Keratinocyte (primary cell): Measurements from ENCODE around the gene DBNDD1. TPM values are rescaled to one million over a fixed set of nuclear protein-coding genes. Genes with fewer than 3 reads are reported as not detected.

ENCODE experiments used
- DNase-seq: peaks from one replicate; pipeline ENCODE4 v3.0.0-alpha.2; 2011; ENCODE audit warnings: low read depth, missing footprints, low spot score
- FAIRE-seq: peaks from 2 replicates; lab custom pipeline; 2011; peaks lifted over from hg19 to GRCh38; lab: Jason Lieb, UNC
- H2AFZ ChIP-seq: 2 replicates; pipeline ENCODE4 v1.6.0; 2012; ENCODE audit warnings: low read length, control low read depth, inconsistent platforms; ENCODE audit not compliant: control insufficient read depth
- H3K27ac ChIP-seq: 2 replicates; pipeline ENCODE4 v1.5.1; 2011; ENCODE audit warnings: low read length; ENCODE audit not compliant: control insufficient read depth, insufficient read depth
- H3K27me3 ChIP-seq: 3 replicates; pipeline ENCODE4 v1.6.0; 2011; ENCODE audit warnings: low read length; ENCODE audit not compliant: control insufficient read depth, insufficient read depth; ENCODE audit errors: extremely low read depth
- H3K36me3 ChIP-seq, 2 experiments: 2 replicates in 1 of 2; 3 replicates in 1 of 2; pipeline ENCODE4 v1.5.1; 2011; ENCODE audit warnings: low read length in 2 of 2, mild to moderate bottlenecking in 1 of 2; ENCODE audit not compliant: control insufficient read depth in 2 of 2, insufficient read depth in 2 of 2; ENCODE audit errors: extremely low read depth in 1 of 2
- H3K4me1 ChIP-seq: 3 replicates; pipeline ENCODE4 v1.5.1; 2011; ENCODE audit warnings: low read length; ENCODE audit not compliant: control insufficient read depth, insufficient read depth; ENCODE audit errors: extremely low read depth
- H3K4me2 ChIP-seq: 3 replicates; pipeline ENCODE4 v1.6.0; 2011; ENCODE audit warnings: low read depth, low read length; ENCODE audit not compliant: control insufficient read depth, insufficient read depth; ENCODE audit errors: extremely low read depth
- H3K4me3 ChIP-seq, 3 experiments: fragments of 200-600 bp in 1 of 3; sonication (generic) in 1 of 3; 2 replicates in 2 of 3; 3 replicates in 1 of 3; pipeline ENCODE4 v1.5.1; 2011 to 2016; ENCODE audit warnings: low read length in 3 of 3, mild to moderate bottlenecking in 3 of 3, control low read depth in 2 of 3, inconsistent platforms in 1 of 3, low read depth in 1 of 3, mixed read lengths in 1 of 3, mixed run types in 1 of 3, moderate library complexity in 1 of 3; ENCODE audit not compliant: control insufficient read depth in 2 of 3, insufficient read depth in 2 of 3; ENCODE audit errors: extremely low read depth in 1 of 3
- H3K79me2 ChIP-seq: 2 replicates; pipeline ENCODE4 v1.6.0; 2012; ENCODE audit warnings: low read length; ENCODE audit not compliant: control insufficient read depth, insufficient read depth
- H3K9ac ChIP-seq: 3 replicates; pipeline ENCODE4 v1.6.0; 2011; ENCODE audit warnings: low read length; ENCODE audit not compliant: control insufficient read depth, insufficient read depth; ENCODE audit errors: extremely low read depth
- H3K9me1 ChIP-seq: 3 replicates; pipeline ENCODE4 v1.6.0; 2011; ENCODE audit warnings: low read length; ENCODE audit not compliant: control insufficient read depth, insufficient read depth; ENCODE audit errors: extremely low read depth
- H3K9me3 ChIP-seq: 2 replicates; pipeline ENCODE4 v1.5.1; 2012; ENCODE audit warnings: low read depth, low read length; ENCODE audit not compliant: control insufficient read depth
- H4K20me1 ChIP-seq: 3 replicates; pipeline ENCODE4 v1.6.0; 2011; ENCODE audit warnings: low read length; ENCODE audit not compliant: control insufficient read depth, insufficient read depth; ENCODE audit errors: extremely low read depth
- EZH2 ChIP-seq: IDR thresholded peaks from one replicate; pipeline ENCODE4 v1.6.1; 2012; ENCODE audit warnings: inconsistent platforms, mild to moderate bottlenecking, low read length, moderate library complexity
- dilution Hi-C: fragments of 300-500 bp; cut with MboI; formaldehyde crosslinking; loops from one replicate; pipeline ENCODE4 v1.7.0; 2020; ENCODE audit warnings: low sequenced_read_pairs; ENCODE audit not compliant: extremely low pct_ligation_motif_present
- polyA plus RNA-seq, 5 experiments: library from polyadenylated mRNA; depleted of rRNA in 3 of 5; stranded (reverse) in 3 of 5; stranded (forward) in 1 of 5; unstranded in 1 of 5; fragments of >200 nt; gene quantifications; 1 replicate in 1 of 5; 2 replicates in 3 of 5; 3 replicates in 1 of 5; pipeline versions ENCODE4 v1.2.1 to v1.2.3, GENCODE V29; 2011 to 2012; ENCODE audit warnings: missing spikeins in 2 of 5, low read depth in 1 of 5, low replicate concordance in 1 of 5
- TF ChIP-seq, protein P1 (sequence below), 3 experiments: IDR thresholded peaks in 1 of 3; conservative IDR thresholded peaks in 1 of 3; optimal IDR thresholded peaks in 1 of 3; 2 replicates in 2 of 3; 3 replicates in 1 of 3; pipeline versions ENCODE3 to v1.5.1; 2011; ENCODE audit warnings: low read length in 3 of 3, mild to moderate bottlenecking in 3 of 3, moderate library complexity in 2 of 3, control low read depth in 1 of 3, inconsistent platforms in 1 of 3; ENCODE audit not compliant: insufficient read depth in 2 of 3; ENCODE audit errors: extremely low read depth in 1 of 3

Gene DBNDD1
- polyA plus RNA-seq, 1 donor (not counting 4 experiments of a cell fraction or from before 2014, with no cell fraction given), result 1.7 TPM

DNA sequence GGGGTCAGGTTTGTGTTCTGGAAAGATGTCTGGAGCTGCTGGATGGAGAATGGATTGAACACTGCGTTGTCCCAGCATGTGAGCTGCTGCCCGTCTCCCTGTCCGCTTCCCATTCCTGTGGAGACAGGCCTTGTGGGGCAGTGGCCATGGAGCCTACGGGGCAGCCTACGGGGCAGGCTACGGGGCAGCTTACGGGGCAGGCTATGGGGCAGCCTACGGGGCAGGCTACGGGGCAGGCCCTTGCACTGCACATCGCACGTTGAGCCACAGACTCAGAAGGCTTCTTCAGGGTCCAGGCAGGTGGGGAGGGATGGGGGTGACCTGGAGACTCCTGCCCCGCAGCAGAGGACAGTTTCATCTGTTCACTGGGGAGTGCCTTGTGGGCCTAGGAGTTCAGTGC is 9.7 kb upstream of the DBNDD1 start:
- dilution Hi-C loops, result no loop called here
- peaks cover 7 to 27% of the 10 kb centered on the region in 2 experiments for H3K36me3 ChIP-seq
- no peak for FAIRE-seq

DNA sequence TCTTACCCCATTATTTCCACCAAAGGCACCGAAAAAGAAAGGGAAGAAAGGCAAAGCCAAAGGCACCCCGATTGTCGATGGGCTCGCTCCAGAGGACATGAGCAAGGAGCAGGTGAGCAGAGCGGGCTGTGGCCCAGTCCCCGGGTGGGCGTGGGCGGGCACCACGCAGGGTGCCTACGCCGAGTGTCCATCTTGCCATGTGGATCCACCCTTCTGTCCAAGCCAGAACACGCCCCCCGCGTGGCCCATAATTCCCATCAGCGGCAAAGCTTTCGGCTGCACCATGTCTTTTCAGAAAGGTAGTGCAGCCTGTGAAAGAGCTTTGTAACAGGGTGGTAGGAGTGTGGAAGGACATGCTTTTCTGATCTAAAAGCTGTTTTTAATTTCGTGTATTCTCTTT is 8.4 kb upstream of the DBNDD1 start:
- H3K9me3 ChIP-seq, result no peaks in the 10 kb centered on the region
- peaks cover 7 to 20% of the 10 kb centered on the region in 2 experiments for H3K36me3 ChIP-seq
- no peak for DNase-seq
- no peak for FAIRE-seq
- H3K79me2 ChIP-seq, result peaks cover 5% of the 10 kb centered on the region
- H3K9me1 ChIP-seq, result no peaks in the 10 kb centered on the region
- H3K4me2 ChIP-seq, result no peak overlapping the region
- no peak overlapping the region for H3K27ac ChIP-seq
- H3K4me1 ChIP-seq, result no peaks in the 10 kb centered on the region
- H3K9ac ChIP-seq, result no peak overlapping the region
- TF ChIP-seq EZH2, result no peak
- TF ChIP-seq, protein P1, sequence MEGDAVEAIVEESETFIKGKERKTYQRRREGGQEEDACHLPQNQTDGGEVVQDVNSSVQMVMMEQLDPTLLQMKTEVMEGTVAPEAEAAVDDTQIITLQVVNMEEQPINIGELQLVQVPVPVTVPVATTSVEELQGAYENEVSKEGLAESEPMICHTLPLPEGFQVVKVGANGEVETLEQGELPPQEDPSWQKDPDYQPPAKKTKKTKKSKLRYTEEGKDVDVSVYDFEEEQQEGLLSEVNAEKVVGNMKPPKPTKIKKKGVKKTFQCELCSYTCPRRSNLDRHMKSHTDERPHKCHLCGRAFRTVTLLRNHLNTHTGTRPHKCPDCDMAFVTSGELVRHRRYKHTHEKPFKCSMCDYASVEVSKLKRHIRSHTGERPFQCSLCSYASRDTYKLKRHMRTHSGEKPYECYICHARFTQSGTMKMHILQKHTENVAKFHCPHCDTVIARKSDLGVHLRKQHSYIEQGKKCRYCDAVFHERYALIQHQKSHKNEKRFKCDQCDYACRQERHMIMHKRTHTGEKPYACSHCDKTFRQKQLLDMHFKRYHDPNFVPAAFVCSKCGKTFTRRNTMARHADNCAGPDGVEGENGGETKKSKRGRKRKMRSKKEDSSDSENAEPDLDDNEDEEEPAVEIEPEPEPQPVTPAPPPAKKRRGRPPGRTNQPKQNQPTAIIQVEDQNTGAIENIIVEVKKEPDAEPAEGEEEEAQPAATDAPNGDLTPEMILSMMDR (optimal IDR thresholded peaks at IDR 0.05 in 1 of 3, IDR thresholded peaks at IDR 0.05 in 1 of 3, conservative IDR thresholded peaks at IDR 0.05 in 1 of 3; ENCODE audit: extremely low read depth in 1 of 3, insufficient read depth in 2 of 3, low read length in 3 of 3), result no peak
- H4K20me1 ChIP-seq, result peaks cover 3% of the 10 kb centered on the region
- no peak overlapping the region for H3K4me3 ChIP-seq
- dilution Hi-C loops, result no loop called here
- H2AFZ ChIP-seq, result no peak overlapping the region
- no peaks in the 10 kb centered on the region for H3K27me3 ChIP-seq

More for the DNA sequence above, 9.7 kb upstream of the DBNDD1 start:
- Histone ChIP-seq H2AFZ (no peak overlapping the region), H3K4me3 (no peak overlapping the region), H3K79me2 (no peaks in the 10 kb centered on the region), H3K4me2 (no peak overlapping the region), H4K20me1 (peaks cover 3% of the 10 kb centered on the region), H3K4me1 (no peaks in the 10 kb centered on the region), H3K27me3 (no peaks in the 10 kb centered on the region), H3K9me1 (no peaks in the 10 kb centered on the region), H3K9ac (no peak overlapping the region), H3K27ac (no peak overlapping the region), H3K9me3 (no peaks in the 10 kb centered on the region)
- DNase-seq, result no peak
- TF ChIP-seq, protein P1 (optimal IDR thresholded peaks at IDR 0.05 in 1 of 3, IDR thresholded peaks at IDR 0.05 in 1 of 3, conservative IDR thresholded peaks at IDR 0.05 in 1 of 3; ENCODE audit: extremely low read depth in 1 of 3, insufficient read depth in 2 of 3, low read length in 3 of 3), result no peak
- no peak for TF ChIP-seq EZH2
